GM23338 (cell line): Measurements from ENCODE around the gene CEND1.

Source experiments
- CREB1 ChIP-seq: fragments of 250-450 bp; sonication (Bioruptor Pico); IDR thresholded peaks from 2 replicates; pipeline ENCODE4 v1.5.0; 2020; ENCODE audit warnings: low read depth, mild to moderate bottlenecking, moderate library complexity
- EZH2 ChIP-seq: fragments of 200-600 bp; sonication (generic); IDR thresholded peaks from one replicate; pipeline ENCODE4 v1.8.0; 2017; ENCODE audit warnings: antibody characterized with exemption, mild to moderate bottlenecking, low read depth; ENCODE audit not compliant: unreplicated experiment
- EZH2phosphoT487 ChIP-seq: fragments of 200-600 bp; sonication (generic); IDR thresholded peaks from one replicate; pipeline ENCODE4 v1.8.1; 2018; ENCODE audit warnings: antibody characterized with exemption; ENCODE audit not compliant: unreplicated experiment
- JUNB ChIP-seq: IDR thresholded peaks from one replicate; pipeline ENCODE4 v1.6.1; 2016; ENCODE audit warnings: antibody characterized with exemption; ENCODE audit not compliant: unreplicated experiment
- NANOG ChIP-seq: IDR thresholded peaks from 2 replicates; pipeline ENCODE4 v1.6.1; 2016; ENCODE audit warnings: antibody characterized with exemption, borderline replicate concordance
- POLR2AphosphoS5 ChIP-seq: IDR thresholded peaks from 2 replicates; pipeline ENCODE4 v1.6.1; 2016; ENCODE audit warnings: antibody characterized with exemption, low read depth
- STAT1 ChIP-seq: IDR thresholded peaks from one replicate; pipeline ENCODE4 v1.6.1; 2016; ENCODE audit warnings: antibody characterized with exemption; ENCODE audit not compliant: unreplicated experiment
- ZNF114 ChIP-seq: fragments of 250-450 bp; sonication (Bioruptor Pico); IDR thresholded peaks from 2 replicates; pipeline ENCODE4 v1.5.0; 2020; ENCODE audit warnings: mild to moderate bottlenecking, moderate library complexity
- ZNF331 ChIP-seq: fragments of 250-450 bp; sonication (Bioruptor Pico); IDR thresholded peaks from 2 replicates; pipeline ENCODE4 v1.5.0; 2020; ENCODE audit warnings: low read depth, mild to moderate bottlenecking, moderate library complexity
- TF ChIP-seq, protein P1 (sequence below), 2 experiments: fragments of 200-600 bp in 1 of 2; sonication (generic) in 1 of 2; conservative IDR thresholded peaks; 2 replicates each; pipeline versions ENCODE4 v1.5.1 to v1.6.1; 2016 to 2017; ENCODE audit warnings: antibody characterized with exemption in 2 of 2, low read depth in 2 of 2, mild to moderate bottlenecking in 2 of 2, moderate library complexity in 1 of 2
- TF ChIP-seq, protein P2 (sequence below): IDR thresholded peaks from one replicate; pipeline ENCODE4 v1.6.1; 2018; ENCODE audit warnings: antibody characterized with exemption; ENCODE audit not compliant: unreplicated experiment
- TF ChIP-seq, protein P3 (sequence below): IDR thresholded peaks from 2 replicates; pipeline ENCODE4 v1.6.1; 2016; ENCODE audit warnings: antibody characterized with exemption

DNA sequence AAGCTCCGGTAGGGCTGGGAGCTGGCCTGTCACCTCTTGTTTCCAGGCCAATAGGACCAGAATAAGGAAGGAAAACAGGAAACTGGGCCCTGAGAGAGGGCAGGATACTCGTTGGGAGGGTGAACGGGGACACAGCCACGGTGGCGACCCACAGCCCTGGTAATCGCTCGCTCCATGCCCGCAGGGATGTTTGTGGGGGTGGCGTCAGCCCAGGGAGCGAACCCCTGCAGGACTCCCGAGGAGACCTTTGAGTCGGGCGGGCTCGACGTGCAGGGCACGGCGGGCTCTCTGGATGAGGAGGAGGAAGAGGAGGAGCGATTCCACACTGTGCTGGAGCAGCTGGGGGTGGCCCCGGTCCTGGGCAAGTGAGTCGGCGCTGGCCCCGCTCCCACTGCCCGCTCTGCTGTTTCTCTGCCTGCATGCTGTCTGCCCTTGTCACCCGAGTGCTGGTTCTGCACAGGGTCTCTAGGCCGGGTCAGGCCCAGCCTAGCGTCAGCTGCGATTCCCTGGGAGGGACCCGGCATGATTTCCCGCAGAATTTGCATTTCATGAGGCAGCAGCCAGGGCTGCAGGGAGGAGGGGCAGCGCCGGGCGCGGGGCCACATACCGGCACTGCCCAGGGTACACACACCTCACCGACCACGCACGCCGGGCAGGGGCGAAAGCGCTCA, 39.4 kb upstream of the CEND1 start:
- TF ChIP-seq, protein P1, sequence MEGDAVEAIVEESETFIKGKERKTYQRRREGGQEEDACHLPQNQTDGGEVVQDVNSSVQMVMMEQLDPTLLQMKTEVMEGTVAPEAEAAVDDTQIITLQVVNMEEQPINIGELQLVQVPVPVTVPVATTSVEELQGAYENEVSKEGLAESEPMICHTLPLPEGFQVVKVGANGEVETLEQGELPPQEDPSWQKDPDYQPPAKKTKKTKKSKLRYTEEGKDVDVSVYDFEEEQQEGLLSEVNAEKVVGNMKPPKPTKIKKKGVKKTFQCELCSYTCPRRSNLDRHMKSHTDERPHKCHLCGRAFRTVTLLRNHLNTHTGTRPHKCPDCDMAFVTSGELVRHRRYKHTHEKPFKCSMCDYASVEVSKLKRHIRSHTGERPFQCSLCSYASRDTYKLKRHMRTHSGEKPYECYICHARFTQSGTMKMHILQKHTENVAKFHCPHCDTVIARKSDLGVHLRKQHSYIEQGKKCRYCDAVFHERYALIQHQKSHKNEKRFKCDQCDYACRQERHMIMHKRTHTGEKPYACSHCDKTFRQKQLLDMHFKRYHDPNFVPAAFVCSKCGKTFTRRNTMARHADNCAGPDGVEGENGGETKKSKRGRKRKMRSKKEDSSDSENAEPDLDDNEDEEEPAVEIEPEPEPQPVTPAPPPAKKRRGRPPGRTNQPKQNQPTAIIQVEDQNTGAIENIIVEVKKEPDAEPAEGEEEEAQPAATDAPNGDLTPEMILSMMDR (conservative IDR thresholded peaks at IDR 0.05; ENCODE audit: low read depth in 2 of 2), result no peak
- TF ChIP-seq CREB1, result no peak
- no peak for TF ChIP-seq EZH2
- TF ChIP-seq, protein P2, sequence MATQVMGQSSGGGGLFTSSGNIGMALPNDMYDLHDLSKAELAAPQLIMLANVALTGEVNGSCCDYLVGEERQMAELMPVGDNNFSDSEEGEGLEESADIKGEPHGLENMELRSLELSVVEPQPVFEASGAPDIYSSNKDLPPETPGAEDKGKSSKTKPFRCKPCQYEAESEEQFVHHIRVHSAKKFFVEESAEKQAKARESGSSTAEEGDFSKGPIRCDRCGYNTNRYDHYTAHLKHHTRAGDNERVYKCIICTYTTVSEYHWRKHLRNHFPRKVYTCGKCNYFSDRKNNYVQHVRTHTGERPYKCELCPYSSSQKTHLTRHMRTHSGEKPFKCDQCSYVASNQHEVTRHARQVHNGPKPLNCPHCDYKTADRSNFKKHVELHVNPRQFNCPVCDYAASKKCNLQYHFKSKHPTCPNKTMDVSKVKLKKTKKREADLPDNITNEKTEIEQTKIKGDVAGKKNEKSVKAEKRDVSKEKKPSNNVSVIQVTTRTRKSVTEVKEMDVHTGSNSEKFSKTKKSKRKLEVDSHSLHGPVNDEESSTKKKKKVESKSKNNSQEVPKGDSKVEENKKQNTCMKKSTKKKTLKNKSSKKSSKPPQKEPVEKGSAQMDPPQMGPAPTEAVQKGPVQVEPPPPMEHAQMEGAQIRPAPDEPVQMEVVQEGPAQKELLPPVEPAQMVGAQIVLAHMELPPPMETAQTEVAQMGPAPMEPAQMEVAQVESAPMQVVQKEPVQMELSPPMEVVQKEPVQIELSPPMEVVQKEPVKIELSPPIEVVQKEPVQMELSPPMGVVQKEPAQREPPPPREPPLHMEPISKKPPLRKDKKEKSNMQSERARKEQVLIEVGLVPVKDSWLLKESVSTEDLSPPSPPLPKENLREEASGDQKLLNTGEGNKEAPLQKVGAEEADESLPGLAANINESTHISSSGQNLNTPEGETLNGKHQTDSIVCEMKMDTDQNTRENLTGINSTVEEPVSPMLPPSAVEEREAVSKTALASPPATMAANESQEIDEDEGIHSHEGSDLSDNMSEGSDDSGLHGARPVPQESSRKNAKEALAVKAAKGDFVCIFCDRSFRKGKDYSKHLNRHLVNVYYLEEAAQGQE, result no peak
- TF ChIP-seq EZH2phosphoT487, result no peak
- TF ChIP-seq POLR2AphosphoS5, result no peak; the same call in 1 of the 2 replicates
- TF ChIP-seq ZNF114 (CRISPR knock-in tag), result no peak
- no peak for TF ChIP-seq STAT1
- no peak for TF ChIP-seq NANOG
- no peak for TF ChIP-seq ZNF331 (CRISPR knock-in tag)
- TF ChIP-seq JUNB, result no peak
- TF ChIP-seq, protein P3, sequence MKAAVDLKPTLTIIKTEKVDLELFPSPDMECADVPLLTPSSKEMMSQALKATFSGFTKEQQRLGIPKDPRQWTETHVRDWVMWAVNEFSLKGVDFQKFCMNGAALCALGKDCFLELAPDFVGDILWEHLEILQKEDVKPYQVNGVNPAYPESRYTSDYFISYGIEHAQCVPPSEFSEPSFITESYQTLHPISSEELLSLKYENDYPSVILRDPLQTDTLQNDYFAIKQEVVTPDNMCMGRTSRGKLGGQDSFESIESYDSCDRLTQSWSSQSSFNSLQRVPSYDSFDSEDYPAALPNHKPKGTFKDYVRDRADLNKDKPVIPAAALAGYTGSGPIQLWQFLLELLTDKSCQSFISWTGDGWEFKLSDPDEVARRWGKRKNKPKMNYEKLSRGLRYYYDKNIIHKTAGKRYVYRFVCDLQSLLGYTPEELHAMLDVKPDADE, result no peak
